HEK293 (cell line): ENCODE results near the gene NFIC.

Experiments used
- HOXC10 ChIP-seq: sonication (generic); formaldehyde crosslinking; IDR thresholded peaks from 2 replicates; pipeline ENCODE4 v1.8.1; 2023; ENCODE audit warnings: mild to moderate bottlenecking, missing genetic modification reagents
- KLF1 ChIP-seq: fragments of 450-650 bp; formaldehyde crosslinking; IDR thresholded peaks from 2 replicates; pipeline ENCODE4 v1.5.1; 2016; ENCODE audit warnings: missing biosample characterization, missing genetic modification characterization
- KLF10 ChIP-seq: fragments of 450-650 bp; IDR thresholded peaks from 2 replicates; pipeline ENCODE4 v1.5.1; 2018; ENCODE audit warnings: missing biosample characterization, mild to moderate bottlenecking, missing genetic modification characterization
- KLF9 ChIP-seq: fragments of 450-650 bp; formaldehyde crosslinking; IDR thresholded peaks from 2 replicates; pipeline ENCODE4 v1.5.1; 2016; ENCODE audit warnings: missing biosample characterization, missing genetic modification characterization, low read depth
- SP3 ChIP-seq: fragments of 450-650 bp; formaldehyde crosslinking; IDR thresholded peaks from 2 replicates; pipeline ENCODE4 v1.5.1; 2016; ENCODE audit warnings: missing biosample characterization, missing genetic modification characterization
- YY1 ChIP-seq: fragments of 450-650 bp; formaldehyde crosslinking; IDR thresholded peaks from 2 replicates; pipeline ENCODE4 v1.5.1; 2018; ENCODE audit warnings: missing biosample characterization, missing genetic modification characterization
- ZBTB7A ChIP-seq: fragments of 450-650 bp; formaldehyde crosslinking; IDR thresholded peaks from 2 replicates; pipeline ENCODE4 v1.5.1; 2016; ENCODE audit warnings: low read depth, missing biosample characterization, missing genetic modification characterization
- ZFHX2 ChIP-seq: fragments of 450-650 bp; formaldehyde crosslinking; conservative IDR thresholded peaks from 2 replicates; pipeline ENCODE4 v1.5.1; 2016; ENCODE audit warnings: missing biosample characterization, missing genetic modification characterization
- ZNF2 ChIP-seq: fragments of 450-650 bp; formaldehyde crosslinking; IDR thresholded peaks from 2 replicates; pipeline ENCODE4 v1.5.1; 2016; ENCODE audit warnings: missing biosample characterization, missing genetic modification characterization
- ZNF335 ChIP-seq: fragments of 450-650 bp; formaldehyde crosslinking; conservative IDR thresholded peaks from 2 replicates; pipeline ENCODE4 v1.5.1; 2016; ENCODE audit warnings: missing biosample characterization, missing genetic modification characterization
- ZNF571 ChIP-seq: fragments of 450-650 bp; formaldehyde crosslinking; IDR thresholded peaks from 2 replicates; pipeline ENCODE4 v1.5.0; 2017; ENCODE audit warnings: missing biosample characterization, missing genetic modification characterization
- ZNF600 ChIP-seq: fragments of 450-650 bp; formaldehyde crosslinking; IDR thresholded peaks from 2 replicates; pipeline ENCODE4 v1.5.1; 2016; ENCODE audit warnings: missing biosample characterization, missing genetic modification characterization
- ZNF777 ChIP-seq: fragments of 450-650 bp; formaldehyde crosslinking; IDR thresholded peaks from 2 replicates; pipeline ENCODE4 v1.5.1; 2017; ENCODE audit warnings: missing biosample characterization, missing genetic modification characterization, borderline replicate concordance
- TF ChIP-seq, protein P1 (sequence below): fragments of 450-650 bp; formaldehyde crosslinking; IDR thresholded peaks from 2 replicates; pipeline ENCODE4 v1.5.1; 2016; ENCODE audit warnings: missing biosample characterization, missing genetic modification characterization
- TF ChIP-seq, protein P2 (sequence below): fragments of 450-650 bp; formaldehyde crosslinking; IDR thresholded peaks from 2 replicates; pipeline ENCODE4 v1.5.1; 2016; ENCODE audit warnings: missing biosample characterization, missing genetic modification characterization
- TF ChIP-seq, protein P3 (sequence below): fragments of 450-650 bp; formaldehyde crosslinking; IDR thresholded peaks from 2 replicates; pipeline ENCODE4 v1.5.1; 2016; ENCODE audit warnings: missing biosample characterization, missing genetic modification characterization
- TF ChIP-seq, protein P4 (sequence below): fragments of 450-650 bp; formaldehyde crosslinking; IDR thresholded peaks from 2 replicates; pipeline ENCODE4 v1.5.1; 2016; ENCODE audit warnings: missing biosample characterization, missing genetic modification characterization
- TF ChIP-seq, protein P5 (sequence below): fragments of 450-650 bp; IDR thresholded peaks from 2 replicates; pipeline ENCODE4 v1.5.1; 2018; ENCODE audit warnings: missing biosample characterization, mild to moderate bottlenecking, missing genetic modification characterization
- TF ChIP-seq, protein P6 (sequence below): fragments of 450-650 bp; formaldehyde crosslinking; IDR thresholded peaks from 2 replicates; pipeline ENCODE4 v1.5.1; 2016; ENCODE audit warnings: missing biosample characterization, missing genetic modification characterization
- TF ChIP-seq, protein P7 (sequence below): fragments of 450-650 bp; formaldehyde crosslinking; IDR thresholded peaks from 2 replicates; pipeline ENCODE4 v1.5.1; 2016; ENCODE audit warnings: missing biosample characterization, missing genetic modification characterization
- TF ChIP-seq, protein P8 (sequence below): fragments of 450-650 bp; formaldehyde crosslinking; IDR thresholded peaks from 2 replicates; pipeline ENCODE4 v1.5.1; 2017; ENCODE audit warnings: missing biosample characterization, missing genetic modification characterization
- TF ChIP-seq, protein P9 (sequence below): fragments of 450-650 bp; formaldehyde crosslinking; IDR thresholded peaks from 2 replicates; pipeline ENCODE4 v1.5.1; 2016; ENCODE audit warnings: missing biosample characterization, missing genetic modification characterization

Gene NFIC

DNA sequence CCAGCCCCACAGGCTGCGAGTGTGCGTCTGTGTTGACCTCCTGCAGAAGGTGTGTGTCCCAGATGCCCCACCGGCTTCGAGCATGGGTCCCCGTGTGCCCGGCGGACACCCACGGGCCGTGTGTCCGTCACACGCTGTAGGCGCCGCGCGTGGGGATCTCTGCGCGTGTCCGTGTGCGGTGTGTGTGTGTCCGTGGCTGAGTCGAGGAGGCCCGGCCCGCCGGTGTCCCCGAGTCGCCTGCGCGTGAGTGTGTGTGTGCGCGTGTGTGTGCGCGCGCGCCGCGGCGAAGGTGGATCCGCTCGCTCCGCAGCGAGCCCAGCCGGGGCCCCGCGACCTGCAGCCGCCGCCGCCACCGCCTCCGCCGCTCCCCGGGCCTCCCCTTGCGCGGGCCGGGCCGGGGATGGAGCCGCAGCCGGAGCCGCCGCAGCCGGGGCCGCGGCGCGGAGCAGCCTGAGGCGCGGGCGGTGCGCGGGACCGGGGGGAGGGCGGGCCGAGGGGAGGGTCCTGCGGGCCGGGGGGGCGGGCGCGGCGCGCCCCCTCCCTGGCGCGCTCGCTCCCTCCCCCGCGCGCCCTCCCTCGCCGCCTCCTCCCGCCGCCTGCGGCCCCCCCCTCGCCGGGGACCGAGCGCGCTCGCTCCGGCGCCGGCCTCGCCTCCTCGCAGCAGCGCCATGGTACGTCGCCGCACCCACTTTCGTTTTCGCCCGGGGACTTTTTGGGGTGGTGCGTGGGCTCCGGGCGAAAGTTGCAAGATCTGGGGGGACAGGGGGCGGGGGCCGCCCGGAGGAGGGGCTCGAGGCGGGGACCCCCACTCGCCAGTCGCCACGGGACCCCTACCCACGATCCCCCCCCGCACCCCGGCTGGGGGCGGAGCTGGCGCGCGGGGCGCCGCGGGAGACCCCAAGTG is 7.1 kb upstream of the NFIC start (continued):
- TF ChIP-seq, protein P1, sequence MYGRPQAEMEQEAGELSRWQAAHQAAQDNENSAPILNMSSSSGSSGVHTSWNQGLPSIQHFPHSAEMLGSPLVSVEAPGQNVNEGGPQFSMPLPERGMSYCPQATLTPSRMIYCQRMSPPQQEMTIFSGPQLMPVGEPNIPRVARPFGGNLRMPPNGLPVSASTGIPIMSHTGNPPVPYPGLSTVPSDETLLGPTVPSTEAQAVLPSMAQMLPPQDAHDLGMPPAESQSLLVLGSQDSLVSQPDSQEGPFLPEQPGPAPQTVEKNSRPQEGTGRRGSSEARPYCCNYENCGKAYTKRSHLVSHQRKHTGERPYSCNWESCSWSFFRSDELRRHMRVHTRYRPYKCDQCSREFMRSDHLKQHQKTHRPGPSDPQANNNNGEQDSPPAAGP (tag by site-specific recombination), result 0 out of 2 replicates have a peak, but pooled peaks have one; percentile 53
- TF ChIP-seq, protein P2, sequence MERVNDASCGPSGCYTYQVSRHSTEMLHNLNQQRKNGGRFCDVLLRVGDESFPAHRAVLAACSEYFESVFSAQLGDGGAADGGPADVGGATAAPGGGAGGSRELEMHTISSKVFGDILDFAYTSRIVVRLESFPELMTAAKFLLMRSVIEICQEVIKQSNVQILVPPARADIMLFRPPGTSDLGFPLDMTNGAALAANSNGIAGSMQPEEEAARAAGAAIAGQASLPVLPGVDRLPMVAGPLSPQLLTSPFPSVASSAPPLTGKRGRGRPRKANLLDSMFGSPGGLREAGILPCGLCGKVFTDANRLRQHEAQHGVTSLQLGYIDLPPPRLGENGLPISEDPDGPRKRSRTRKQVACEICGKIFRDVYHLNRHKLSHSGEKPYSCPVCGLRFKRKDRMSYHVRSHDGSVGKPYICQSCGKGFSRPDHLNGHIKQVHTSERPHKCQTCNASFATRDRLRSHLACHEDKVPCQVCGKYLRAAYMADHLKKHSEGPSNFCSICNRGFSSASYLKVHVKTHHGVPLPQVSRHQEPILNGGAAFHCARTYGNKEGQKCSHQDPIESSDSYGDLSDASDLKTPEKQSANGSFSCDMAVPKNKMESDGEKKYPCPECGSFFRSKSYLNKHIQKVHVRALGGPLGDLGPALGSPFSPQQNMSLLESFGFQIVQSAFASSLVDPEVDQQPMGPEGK (tag by site-specific recombination), result peak; percentile 39
- TF ChIP-seq ZNF335 (peak; percentile 58), KLF9 (tag by site-specific recombination) (peak; percentile 55), ZNF777 (tag by site-specific recombination) (peak; percentile 50; the same call in 1 of the 2 replicates), ZBTB7A (tag by site-specific recombination) (peak; percentile 71; the same call in 1 of the 2 replicates), ZNF600 (tag by site-specific recombination) (no peak), YY1 (tag by site-specific recombination) (peak; percentile 29; the same call in 1 of the 2 replicates), KLF10 (tag by site-specific recombination) (peak; percentile 24; the same call in 1 of the 2 replicates), KLF1 (tag by site-specific recombination) (no peak), ZNF2 (tag by site-specific recombination) (0 out of 2 replicates have a peak, but pooled peaks have one; percentile 39), ZNF571 (tag by site-specific recombination) (no peak), HOXC10 (no peak), ZFHX2 (tag by site-specific recombination) (peak; percentile 67), SP3 (peak; percentile 38; the same call in 1 of the 2 replicates)
- TF ChIP-seq, protein P3, sequence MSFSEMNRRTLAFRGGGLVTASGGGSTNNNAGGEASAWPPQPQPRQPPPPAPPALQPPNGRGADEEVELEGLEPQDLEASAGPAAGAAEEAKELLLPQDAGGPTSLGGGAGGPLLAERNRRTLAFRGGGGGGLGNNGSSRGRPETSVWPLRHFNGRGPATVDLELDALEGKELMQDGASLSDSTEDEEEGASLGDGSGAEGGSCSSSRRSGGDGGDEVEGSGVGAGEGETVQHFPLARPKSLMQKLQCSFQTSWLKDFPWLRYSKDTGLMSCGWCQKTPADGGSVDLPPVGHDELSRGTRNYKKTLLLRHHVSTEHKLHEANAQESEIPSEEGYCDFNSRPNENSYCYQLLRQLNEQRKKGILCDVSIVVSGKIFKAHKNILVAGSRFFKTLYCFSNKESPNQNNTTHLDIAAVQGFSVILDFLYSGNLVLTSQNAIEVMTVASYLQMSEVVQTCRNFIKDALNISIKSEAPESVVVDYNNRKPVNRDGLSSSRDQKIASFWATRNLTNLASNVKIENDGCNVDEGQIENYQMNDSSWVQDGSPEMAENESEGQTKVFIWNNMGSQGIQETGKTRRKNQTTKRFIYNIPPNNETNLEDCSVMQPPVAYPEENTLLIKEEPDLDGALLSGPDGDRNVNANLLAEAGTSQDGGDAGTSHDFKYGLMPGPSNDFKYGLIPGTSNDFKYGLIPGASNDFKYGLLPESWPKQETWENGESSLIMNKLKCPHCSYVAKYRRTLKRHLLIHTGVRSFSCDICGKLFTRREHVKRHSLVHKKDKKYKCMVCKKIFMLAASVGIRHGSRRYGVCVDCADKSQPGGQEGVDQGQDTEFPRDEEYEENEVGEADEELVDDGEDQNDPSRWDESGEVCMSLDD (tag by site-specific recombination), result peak; percentile 84
- TF ChIP-seq, protein P4, sequence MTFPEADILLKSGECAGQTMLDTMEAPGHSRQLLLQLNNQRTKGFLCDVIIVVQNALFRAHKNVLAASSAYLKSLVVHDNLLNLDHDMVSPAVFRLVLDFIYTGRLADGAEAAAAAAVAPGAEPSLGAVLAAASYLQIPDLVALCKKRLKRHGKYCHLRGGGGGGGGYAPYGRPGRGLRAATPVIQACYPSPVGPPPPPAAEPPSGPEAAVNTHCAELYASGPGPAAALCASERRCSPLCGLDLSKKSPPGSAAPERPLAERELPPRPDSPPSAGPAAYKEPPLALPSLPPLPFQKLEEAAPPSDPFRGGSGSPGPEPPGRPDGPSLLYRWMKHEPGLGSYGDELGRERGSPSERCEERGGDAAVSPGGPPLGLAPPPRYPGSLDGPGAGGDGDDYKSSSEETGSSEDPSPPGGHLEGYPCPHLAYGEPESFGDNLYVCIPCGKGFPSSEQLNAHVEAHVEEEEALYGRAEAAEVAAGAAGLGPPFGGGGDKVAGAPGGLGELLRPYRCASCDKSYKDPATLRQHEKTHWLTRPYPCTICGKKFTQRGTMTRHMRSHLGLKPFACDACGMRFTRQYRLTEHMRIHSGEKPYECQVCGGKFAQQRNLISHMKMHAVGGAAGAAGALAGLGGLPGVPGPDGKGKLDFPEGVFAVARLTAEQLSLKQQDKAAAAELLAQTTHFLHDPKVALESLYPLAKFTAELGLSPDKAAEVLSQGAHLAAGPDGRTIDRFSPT (tag by site-specific recombination), result peak; percentile 30; the same call in 1 of the 2 replicates
- TF ChIP-seq, protein P5, sequence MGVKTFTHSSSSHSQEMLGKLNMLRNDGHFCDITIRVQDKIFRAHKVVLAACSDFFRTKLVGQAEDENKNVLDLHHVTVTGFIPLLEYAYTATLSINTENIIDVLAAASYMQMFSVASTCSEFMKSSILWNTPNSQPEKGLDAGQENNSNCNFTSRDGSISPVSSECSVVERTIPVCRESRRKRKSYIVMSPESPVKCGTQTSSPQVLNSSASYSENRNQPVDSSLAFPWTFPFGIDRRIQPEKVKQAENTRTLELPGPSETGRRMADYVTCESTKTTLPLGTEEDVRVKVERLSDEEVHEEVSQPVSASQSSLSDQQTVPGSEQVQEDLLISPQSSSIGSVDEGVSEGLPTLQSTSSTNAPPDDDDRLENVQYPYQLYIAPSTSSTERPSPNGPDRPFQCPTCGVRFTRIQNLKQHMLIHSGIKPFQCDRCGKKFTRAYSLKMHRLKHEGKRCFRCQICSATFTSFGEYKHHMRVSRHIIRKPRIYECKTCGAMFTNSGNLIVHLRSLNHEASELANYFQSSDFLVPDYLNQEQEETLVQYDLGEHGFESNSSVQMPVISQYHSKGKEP (tag by site-specific recombination), result no peak
- TF ChIP-seq, protein P6, sequence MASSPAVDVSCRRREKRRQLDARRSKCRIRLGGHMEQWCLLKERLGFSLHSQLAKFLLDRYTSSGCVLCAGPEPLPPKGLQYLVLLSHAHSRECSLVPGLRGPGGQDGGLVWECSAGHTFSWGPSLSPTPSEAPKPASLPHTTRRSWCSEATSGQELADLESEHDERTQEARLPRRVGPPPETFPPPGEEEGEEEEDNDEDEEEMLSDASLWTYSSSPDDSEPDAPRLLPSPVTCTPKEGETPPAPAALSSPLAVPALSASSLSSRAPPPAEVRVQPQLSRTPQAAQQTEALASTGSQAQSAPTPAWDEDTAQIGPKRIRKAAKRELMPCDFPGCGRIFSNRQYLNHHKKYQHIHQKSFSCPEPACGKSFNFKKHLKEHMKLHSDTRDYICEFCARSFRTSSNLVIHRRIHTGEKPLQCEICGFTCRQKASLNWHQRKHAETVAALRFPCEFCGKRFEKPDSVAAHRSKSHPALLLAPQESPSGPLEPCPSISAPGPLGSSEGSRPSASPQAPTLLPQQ, result peak; percentile 26; the same call in 1 of the 2 replicates
- TF ChIP-seq, protein P7, sequence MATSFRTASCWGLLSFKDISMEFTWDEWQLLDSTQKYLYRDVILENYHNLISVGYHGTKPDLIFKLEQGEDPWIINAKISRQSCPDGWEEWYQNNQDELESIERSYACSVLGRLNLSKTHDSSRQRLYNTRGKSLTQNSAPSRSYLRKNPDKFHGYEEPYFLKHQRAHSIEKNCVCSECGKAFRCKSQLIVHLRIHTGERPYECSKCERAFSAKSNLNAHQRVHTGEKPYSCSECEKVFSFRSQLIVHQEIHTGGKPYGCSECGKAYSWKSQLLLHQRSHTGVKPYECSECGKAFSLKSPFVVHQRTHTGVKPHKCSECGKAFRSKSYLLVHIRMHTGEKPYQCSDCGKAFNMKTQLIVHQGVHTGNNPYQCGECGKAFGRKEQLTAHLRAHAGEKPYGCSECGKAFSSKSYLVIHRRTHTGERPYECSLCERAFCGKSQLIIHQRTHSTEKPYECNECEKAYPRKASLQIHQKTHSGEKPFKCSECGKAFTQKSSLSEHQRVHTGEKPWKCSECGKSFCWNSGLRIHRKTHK (tag by site-specific recombination), result no peak
- TF ChIP-seq, protein P8, sequence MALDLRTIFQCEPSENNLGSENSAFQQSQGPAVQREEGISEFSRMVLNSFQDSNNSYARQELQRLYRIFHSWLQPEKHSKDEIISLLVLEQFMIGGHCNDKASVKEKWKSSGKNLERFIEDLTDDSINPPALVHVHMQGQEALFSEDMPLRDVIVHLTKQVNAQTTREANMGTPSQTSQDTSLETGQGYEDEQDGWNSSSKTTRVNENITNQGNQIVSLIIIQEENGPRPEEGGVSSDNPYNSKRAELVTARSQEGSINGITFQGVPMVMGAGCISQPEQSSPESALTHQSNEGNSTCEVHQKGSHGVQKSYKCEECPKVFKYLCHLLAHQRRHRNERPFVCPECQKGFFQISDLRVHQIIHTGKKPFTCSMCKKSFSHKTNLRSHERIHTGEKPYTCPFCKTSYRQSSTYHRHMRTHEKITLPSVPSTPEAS (tag by site-specific recombination), result peak; percentile 89
- TF ChIP-seq, protein P9, sequence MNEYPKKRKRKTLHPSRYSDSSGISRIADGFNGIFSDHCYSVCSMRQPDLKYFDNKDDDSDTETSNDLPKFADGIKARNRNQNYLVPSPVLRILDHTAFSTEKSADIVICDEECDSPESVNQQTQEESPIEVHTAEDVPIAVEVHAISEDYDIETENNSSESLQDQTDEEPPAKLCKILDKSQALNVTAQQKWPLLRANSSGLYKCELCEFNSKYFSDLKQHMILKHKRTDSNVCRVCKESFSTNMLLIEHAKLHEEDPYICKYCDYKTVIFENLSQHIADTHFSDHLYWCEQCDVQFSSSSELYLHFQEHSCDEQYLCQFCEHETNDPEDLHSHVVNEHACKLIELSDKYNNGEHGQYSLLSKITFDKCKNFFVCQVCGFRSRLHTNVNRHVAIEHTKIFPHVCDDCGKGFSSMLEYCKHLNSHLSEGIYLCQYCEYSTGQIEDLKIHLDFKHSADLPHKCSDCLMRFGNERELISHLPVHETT, result no peak
